H9 (cell line): ENCODE results near the gene TAOK1. TPM values are rescaled to one million over a fixed set of nuclear protein-coding genes. Genes with fewer than 3 reads are reported as not detected.
"Not testable (repeated sequence)": the region's sequence is repeated elsewhere in the genome, so short reads cannot be mapped to it uniquely, and the experiment has no call there.

Experiments
- DNase-seq: peaks from one replicate; pipeline ENCODE4 v3.0.0-alpha.2; 2017
- H2AFZ ChIP-seq: one replicate; pipeline ENCODE4 v1.6.1; 2013; ENCODE audit warnings: mild to moderate bottlenecking, low read length, control low read depth, moderate library complexity
- H2AK5ac ChIP-seq: 2 replicates; pipeline ENCODE4 v1.6.1; 2013; ENCODE audit warnings: low read length, control low read depth, mixed read lengths; ENCODE audit not compliant: insufficient read length
- H2BK120ac ChIP-seq: one replicate; pipeline ENCODE4 v1.6.1; 2013; ENCODE audit warnings: low read depth, mild to moderate bottlenecking, low read length, control low read depth, inconsistent platforms; ENCODE audit not compliant: poor library complexity, severe bottlenecking
- H2BK12ac ChIP-seq: 2 replicates; pipeline ENCODE4 v1.6.1; 2013; ENCODE audit warnings: low read length, control low read depth, mixed read lengths, low read depth; ENCODE audit not compliant: insufficient read length
- H2BK15ac ChIP-seq: 2 replicates; pipeline ENCODE4 v1.6.1; 2013; ENCODE audit warnings: low read depth, low read length, control low read depth
- H2BK20ac ChIP-seq: one replicate; pipeline ENCODE4 v1.6.1; 2013; ENCODE audit warnings: low read depth, mild to moderate bottlenecking, low read length, control low read depth, inconsistent platforms; ENCODE audit not compliant: poor library complexity, severe bottlenecking
- H2BK5ac ChIP-seq: 2 replicates; pipeline ENCODE4 v1.6.1; 2013; ENCODE audit warnings: low read length, control low read depth, mixed read lengths; ENCODE audit not compliant: insufficient read length
- H3K14ac ChIP-seq: 2 replicates; pipeline ENCODE4 v1.6.1; 2013; ENCODE audit warnings: low read length, control low read depth; ENCODE audit not compliant: insufficient read depth
- H3K18ac ChIP-seq: 2 replicates; pipeline ENCODE4 v1.6.1; 2013; ENCODE audit warnings: low read depth, mild to moderate bottlenecking, mixed read lengths, low read length, control low read depth; ENCODE audit not compliant: insufficient read length
- H3K23ac ChIP-seq: 2 replicates; pipeline ENCODE4 v1.6.1; 2013; ENCODE audit warnings: low read length, control low read depth, mixed read lengths, low read depth; ENCODE audit not compliant: insufficient read length
- H3K23me2 ChIP-seq: 2 replicates; pipeline ENCODE4 v1.6.1; 2013; ENCODE audit warnings: low read depth, mild to moderate bottlenecking, mixed read lengths, low read length, control low read depth; ENCODE audit not compliant: insufficient read length, poor library complexity, severe bottlenecking
- H3K27ac ChIP-seq: 2 replicates; pipeline ENCODE4 v1.5.1; 2013; ENCODE audit warnings: low read length, control low read depth, mixed read lengths, low read depth; ENCODE audit not compliant: insufficient read length
- H3K27me3 ChIP-seq: 2 replicates; pipeline ENCODE4 v1.6.1; 2013; ENCODE audit warnings: low read length, control low read depth, inconsistent platforms; ENCODE audit not compliant: insufficient read depth
- H3K4ac ChIP-seq: 2 replicates; pipeline ENCODE4 v1.6.1; 2013; ENCODE audit warnings: low read depth, mild to moderate bottlenecking, control low read depth, inconsistent platforms, low read length, moderate library complexity
- H3K4me1 ChIP-seq: 2 replicates; pipeline ENCODE4 v1.6.1; 2013; ENCODE audit warnings: low read length, control low read depth, inconsistent platforms; ENCODE audit not compliant: insufficient read depth
- H3K4me2 ChIP-seq: 2 replicates; pipeline ENCODE4 v1.6.1; 2013; ENCODE audit warnings: low read length, control low read depth, mixed read lengths; ENCODE audit not compliant: insufficient read length, insufficient read depth
- H3K56ac ChIP-seq: 2 replicates; pipeline ENCODE4 v1.6.1; 2013; ENCODE audit warnings: low read depth, mild to moderate bottlenecking, mixed read lengths, low read length, control low read depth; ENCODE audit not compliant: insufficient read length
- H3K79me1 ChIP-seq: 2 replicates; pipeline ENCODE4 v1.6.1; 2013; ENCODE audit warnings: low read depth, mild to moderate bottlenecking, moderate library complexity, low read length, control low read depth, inconsistent platforms; ENCODE audit not compliant: insufficient read depth, poor library complexity, severe bottlenecking
- H3K79me2 ChIP-seq: 2 replicates; pipeline ENCODE4 v1.6.1; 2013; ENCODE audit warnings: low read length, control low read depth, inconsistent platforms; ENCODE audit not compliant: insufficient read depth
- H3K9ac ChIP-seq: 2 replicates; pipeline ENCODE4 v1.6.1; 2013; ENCODE audit warnings: low read length, control low read depth, mixed read lengths; ENCODE audit not compliant: insufficient read length; ENCODE audit errors: extremely low read depth
- H3K9me3 ChIP-seq: one replicate; pipeline ENCODE4 v1.6.1; 2013; ENCODE audit warnings: low read depth, low read length, inconsistent platforms; ENCODE audit not compliant: control insufficient read depth
- H3T11ph ChIP-seq: one replicate; pipeline ENCODE4 v1.6.1; 2013; ENCODE audit warnings: mild to moderate bottlenecking, low read length, control low read depth, inconsistent platforms
- H4K20me1 ChIP-seq: one replicate; pipeline ENCODE4 v1.6.1; 2013; ENCODE audit not compliant: control insufficient read depth, insufficient read length, insufficient read depth
- H4K5ac ChIP-seq: 2 replicates; pipeline ENCODE4 v1.6.1; 2013; ENCODE audit warnings: low read depth, mild to moderate bottlenecking, mixed read lengths, low read length, control low read depth; ENCODE audit not compliant: insufficient read length
- H4K8ac ChIP-seq: replicated peaks from 2 replicates; pipeline ENCODE4 v1.6.1; 2013; ENCODE audit warnings: low read length, control low read depth, mixed read lengths, low read depth; ENCODE audit not compliant: insufficient read length
- H4K91ac ChIP-seq: 2 replicates; pipeline ENCODE4 v1.6.1; 2013; ENCODE audit warnings: low read depth, mild to moderate bottlenecking, moderate library complexity, mixed read lengths, low read length, control low read depth; ENCODE audit not compliant: insufficient read length
- H3K27ac Mint-ChIP-seq, 3 experiments: 2 replicates in 2 of 3; 3 replicates in 1 of 3; pipeline ENCODE4 v1.8.0; 2020 to 2021; ENCODE audit warnings: mixed read lengths in 3 of 3, mild to moderate bottlenecking in 1 of 3, moderate library complexity in 1 of 3
- H3K27me3 Mint-ChIP-seq: 2 replicates; pipeline ENCODE4 v1.8.0; 2021; ENCODE audit warnings: low read depth, mild to moderate bottlenecking, moderate library complexity, mixed read lengths
- H3K36me3 Mint-ChIP-seq, 3 experiments: 2 replicates in 2 of 3; 3 replicates in 1 of 3; pipeline ENCODE4 v1.8.0; 2020 to 2021; ENCODE audit warnings: low read depth in 3 of 3, mixed read lengths in 3 of 3; ENCODE audit not compliant: insufficient read depth in 1 of 3
- H3K4me1 Mint-ChIP-seq, 2 experiments: 2 replicates each; pipeline ENCODE4 v1.8.0; 2020; ENCODE audit warnings: mixed read lengths in 2 of 2
- H3K4me3 Mint-ChIP-seq, 2 experiments: 2 replicates in 1 of 2; 3 replicates in 1 of 2; pipeline ENCODE4 v1.8.0; 2020 to 2021; ENCODE audit warnings: mild to moderate bottlenecking in 2 of 2, mixed read lengths in 2 of 2, moderate library complexity in 1 of 2
- H3K9me3 Mint-ChIP-seq, 2 experiments: 2 replicates in 1 of 2; 3 replicates in 1 of 2; pipeline ENCODE4 v1.8.0; 2020; ENCODE audit warnings: mild to moderate bottlenecking in 2 of 2, mixed read lengths in 2 of 2, moderate library complexity in 1 of 2
- CTCF ChIP-seq: fragments of 200-600 bp; sonication (generic); conservative IDR thresholded peaks from 3 replicates; pipeline ENCODE4 v1.8.0; 2021; ENCODE audit warnings: antibody characterized with exemption, mild to moderate bottlenecking
- WGBS: extraction: QIAGEN DNeasy Blood & Tissue Kit; methylation state at CpG from one replicate; pipeline ENCODE4 v1.1.7; 2013; ENCODE audit warnings: missing lambda C conversion rate, low lambda C conversion rate, mixed read lengths; ENCODE audit not compliant: insufficient read length; ENCODE audit errors: extremely low coverage; 5-methylcytosine and 5-hydroxymethylcytosine counted together
- total RNA-seq: library from RNA; stranded (reverse); gene quantifications from 2 replicates; pipeline ENCODE4 v1.2.1, GENCODE V29; 2021

Gene TAOK1
- total RNA-seq, 1 experiment from 2014 or later, result 93.0 TPM

GRCh38 chr17:29475891-29476290, 85.7 kb downstream of the TAOK1 start:
- Histone ChIP-seq H3K56ac (no peak overlapping the region), H3K4me1 (no peaks in the 10 kb centered on the region), H3K27me3 (no peaks in the 10 kb centered on the region), H2BK15ac (no peak overlapping the region), H3K23me2 (no peaks in the 10 kb centered on the region), H3T11ph (no peak overlapping the region), H3K79me1 (no peaks in the 10 kb centered on the region), H2BK12ac (no peak overlapping the region), H2BK120ac (no peak overlapping the region), H3K18ac (no peak overlapping the region), H3K4ac (no peak overlapping the region), H3K9me3 (no peaks in the 10 kb centered on the region), H4K20me1 (no peaks in the 10 kb centered on the region), H3K4me2 (no peak overlapping the region), H4K8ac (no peak overlapping the region), H4K5ac (no peak overlapping the region), H3K79me2 (no peaks in the 10 kb centered on the region), H3K23ac (no peak overlapping the region), H4K91ac (no peak overlapping the region), H2BK20ac (no peak overlapping the region), H2AFZ (no peak overlapping the region), H3K27ac (no peak overlapping the region), H2BK5ac (no peak overlapping the region), H3K14ac (no peak overlapping the region), H2AK5ac (no peak overlapping the region), H3K9ac (no peak overlapping the region)
- Mint-ChIP-seq H3K36me3 (peaks cover 15 to 48% (median 36%) of the 10 kb centered on the region in 3 experiments; a peak in 6 of 7 replicates), H3K9me3 (no peaks in the 10 kb centered on the region), H3K27me3 (no peaks in the 10 kb centered on the region), H3K4me1 (no peaks in the 10 kb centered on the region), H3K27ac (no peak overlapping the region), H3K4me3 (no peak overlapping the region)
- no CpG with 5 or more reads among the region's 2 CpGs for WGBS
- TF ChIP-seq CTCF, result no peak
- DNase-seq, result no peak

DNA sequence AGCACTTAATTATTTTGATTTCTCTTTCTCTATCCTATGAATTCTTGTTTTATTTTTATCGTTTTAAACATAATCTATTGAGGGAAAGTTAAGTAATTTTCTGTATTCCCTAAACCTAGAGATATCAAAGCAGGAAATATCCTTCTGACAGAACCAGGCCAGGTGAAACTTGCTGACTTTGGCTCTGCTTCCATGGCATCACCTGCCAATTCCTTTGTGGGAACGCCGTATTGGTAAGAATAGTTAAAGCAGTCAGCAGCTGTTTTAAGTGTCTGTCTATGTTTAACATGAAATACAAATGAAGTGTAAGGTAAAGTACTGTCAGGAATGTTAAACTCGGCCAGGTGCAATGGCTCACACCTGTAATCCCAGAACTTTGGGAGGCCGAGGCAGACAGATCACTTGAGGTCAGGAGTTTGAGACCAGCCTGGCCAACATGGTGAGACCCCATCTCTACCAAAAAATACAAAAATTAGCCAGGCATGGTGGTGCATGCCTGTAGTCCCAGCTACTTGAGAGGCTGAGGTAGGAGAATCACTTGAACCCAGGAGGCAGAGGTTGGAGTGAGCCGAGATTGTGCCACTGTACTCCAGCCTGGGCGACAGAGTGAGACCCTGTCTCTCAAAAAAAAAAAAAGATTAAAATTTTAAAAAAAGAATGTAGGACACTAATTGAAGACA, 90.2 kb downstream of the TAOK1 start:
- H3K4me3 Mint-ChIP-seq, H3K4me1 Mint-ChIP-seq, H3K79me2 ChIP-seq, H2BK15ac ChIP-seq, H3K4ac ChIP-seq, H3K23me2 ChIP-seq, H2AFZ ChIP-seq, H3K9me3 ChIP-seq, H3T11ph ChIP-seq, H4K91ac ChIP-seq, H3K9me3 Mint-ChIP-seq, H2BK5ac ChIP-seq, H3K79me1 ChIP-seq, H2BK120ac ChIP-seq, H2BK12ac ChIP-seq, H4K8ac ChIP-seq, H3K4me1 ChIP-seq, H4K5ac ChIP-seq, H3K14ac ChIP-seq, H3K27me3 Mint-ChIP-seq, H3K27ac Mint-ChIP-seq, H3K27ac ChIP-seq, H3K56ac ChIP-seq, H3K27me3 ChIP-seq, DNase-seq, H2BK20ac ChIP-seq, H4K20me1 ChIP-seq, H2AK5ac ChIP-seq, H3K9ac ChIP-seq, H3K4me2 ChIP-seq, H3K18ac ChIP-seq, H3K23ac ChIP-seq: not testable (repeated sequence)
- no CpG with 5 or more reads among the region's 7 CpGs for WGBS
- H3K36me3 Mint-ChIP-seq, result peaks cover 3 to 51% (median 18%) of the 10 kb centered on the region in 3 experiments; a peak in 5 of 7 replicates
